Activated gamma-delta T cell treated with Interleukin-2 at 50 U/mL for 16 hours (primary cell): ENCODE measurements around the gene OR51B4.
"Not testable (repeated sequence)": the region's sequence is repeated elsewhere in the genome, so short reads cannot be mapped to it uniquely, and the experiment has no call there.

ENCODE experiments used
- DNase-seq: peaks from one replicate; pipeline ENCODE4 v3.0.0-alpha.2; 2020

The OR51B4 gene

DNA sequence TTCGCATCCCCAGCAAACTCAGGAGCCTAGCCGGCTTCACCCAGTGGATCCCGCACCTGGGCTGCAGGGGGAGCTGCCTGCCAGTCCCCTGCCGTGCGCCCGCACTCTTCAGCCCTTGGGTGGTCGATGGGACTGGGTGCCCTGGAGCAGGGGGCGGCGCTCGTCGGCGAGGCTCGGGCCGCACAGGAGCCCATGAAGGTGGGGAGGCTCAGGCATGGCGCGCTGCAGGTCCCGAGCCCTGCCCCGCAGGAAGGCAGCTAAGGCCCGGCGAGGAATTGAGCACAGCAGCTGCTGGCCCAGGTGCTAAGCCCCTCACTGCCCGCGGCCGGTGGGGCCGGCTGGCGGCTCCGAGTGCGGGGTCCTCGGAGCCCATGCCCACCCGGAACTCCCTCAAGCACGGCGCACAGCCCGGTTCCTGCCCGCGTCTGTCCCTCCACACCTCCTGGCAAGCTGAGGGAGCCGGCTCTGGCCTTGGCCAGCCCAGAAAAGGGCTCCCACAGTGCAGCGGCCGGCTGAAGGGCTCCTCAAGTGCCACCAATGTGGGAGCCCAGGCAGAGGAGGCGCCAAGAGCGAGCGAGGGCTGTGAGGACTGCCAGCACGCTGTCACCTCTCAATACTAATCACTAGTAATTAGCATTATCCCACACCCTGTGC is 7.3 kb downstream of the OR51B4 start:
- DNase-seq, result not testable (repeated sequence)

- no peak for DNase-seq
Observed at GRCh38 chr11:5293028-5293427, 8.7 kb downstream of the OR51B4 start.

DNA sequence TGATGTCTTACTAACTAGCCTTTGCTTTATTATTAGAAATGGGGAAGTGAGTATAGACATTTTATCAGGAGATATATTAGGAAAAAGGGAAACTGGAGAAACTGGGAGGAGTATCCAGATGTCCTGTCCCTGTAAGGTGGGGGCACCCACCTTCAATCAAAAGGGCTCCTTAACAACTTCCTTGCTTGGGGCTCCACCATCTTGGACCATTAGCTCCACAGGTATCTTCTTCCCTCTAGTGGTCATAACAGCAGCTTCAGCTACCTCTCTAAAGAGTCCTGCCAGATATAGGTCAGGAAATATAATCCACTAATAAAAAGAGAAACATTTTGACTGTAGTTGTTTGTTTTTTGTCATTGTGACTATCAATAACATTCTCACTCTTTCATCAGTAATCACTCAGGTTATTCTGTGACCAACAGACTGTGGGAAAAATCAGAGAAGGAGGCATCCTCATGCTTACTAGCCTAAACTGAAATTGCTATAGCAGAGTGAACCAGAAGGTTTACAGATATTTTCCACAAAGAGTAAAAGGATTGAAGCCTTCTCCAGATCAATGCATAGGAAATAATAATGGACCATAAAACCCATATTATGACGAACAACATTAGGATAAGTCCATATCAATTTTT is 10.4 kb downstream of the OR51B4 start:
- DNase-seq, result no peak

DNA sequence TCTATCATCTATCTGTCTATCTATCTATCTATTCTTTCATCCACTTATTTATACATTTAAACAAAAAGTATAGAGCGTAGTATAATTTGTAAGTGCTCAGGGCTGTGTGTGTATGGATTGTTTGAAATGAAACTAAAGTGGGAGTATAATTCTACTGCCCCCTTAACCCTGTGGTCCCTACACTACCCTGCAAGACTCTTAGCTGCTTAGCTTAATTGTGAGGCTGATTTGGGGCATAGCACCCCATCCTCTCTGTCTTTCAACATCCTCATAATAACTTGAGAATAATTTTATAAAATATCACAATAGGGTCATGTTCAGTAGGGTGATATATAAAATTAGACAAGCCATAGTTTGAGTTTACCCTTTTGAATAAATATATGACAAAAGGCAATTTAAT is 11.6 kb downstream of the OR51B4 start:
- no peak for DNase-seq

GRCh38 chr11:5289696-5290095 is 12.1 kb downstream of the OR51B4 start:
- no peak for DNase-seq

- DNase-seq, result no peak
Observed at GRCh38 chr11:5288906-5289550, 12.7 kb downstream of the OR51B4 start.

DNA sequence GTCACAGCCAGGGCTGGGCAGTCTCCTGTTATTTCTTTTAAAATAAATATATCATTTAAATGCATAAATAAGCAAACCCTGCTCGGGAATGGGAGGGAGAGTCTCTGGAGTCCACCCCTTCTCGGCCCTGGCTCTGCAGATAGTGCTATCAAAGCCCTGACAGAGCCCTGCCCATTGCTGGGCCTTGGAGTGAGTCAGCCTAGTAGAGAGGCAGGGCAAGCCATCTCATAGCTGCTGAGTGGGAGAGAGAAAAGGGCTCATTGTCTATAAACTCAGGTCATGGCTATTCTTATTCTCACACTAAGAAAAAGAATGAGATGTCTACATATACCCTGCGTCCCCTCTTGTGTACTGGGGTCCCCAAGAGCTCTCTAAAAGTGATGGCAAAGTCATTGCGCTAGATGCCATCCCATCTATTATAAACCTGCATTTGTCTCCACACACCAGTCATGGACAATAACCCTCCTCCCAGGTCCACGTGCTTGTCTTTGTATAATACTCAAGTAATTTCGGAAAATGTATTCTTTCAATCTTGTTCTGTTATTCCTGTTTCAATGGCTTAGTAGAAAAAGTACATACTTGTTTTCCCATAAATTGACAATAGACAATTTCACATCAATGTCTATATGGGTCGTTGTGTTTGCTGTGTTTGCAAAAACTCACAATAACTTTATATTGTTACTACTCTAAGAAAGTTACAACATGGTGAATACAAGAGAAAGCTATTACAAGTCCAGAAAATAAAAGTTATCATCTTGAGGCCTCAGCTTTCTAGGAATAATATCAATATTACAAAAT is 13.4 kb downstream of the OR51B4 start:
- no peak for DNase-seq

GRCh38 chr11:5286901-5287300 is 14.8 kb downstream of the OR51B4 start:
- DNase-seq, result no peak

DNA sequence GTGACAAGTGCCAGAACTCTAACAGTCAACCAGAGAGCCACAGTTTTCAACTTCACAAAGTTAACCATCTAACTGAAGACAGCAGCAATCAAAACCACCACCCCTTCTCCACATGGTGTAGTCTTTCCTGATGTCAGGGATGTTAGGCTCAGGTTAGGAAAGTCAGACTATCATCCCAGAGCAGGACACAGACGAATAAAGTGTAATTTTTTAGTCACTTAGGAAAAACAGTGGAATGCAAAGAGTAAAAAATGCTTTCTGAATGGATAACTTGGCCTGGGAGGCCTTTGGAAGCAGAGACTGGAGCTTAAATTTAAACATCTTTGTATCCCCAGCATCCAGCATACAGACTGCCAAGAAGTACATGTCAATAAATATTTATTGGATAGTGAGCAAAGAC is 15.4 kb downstream of the OR51B4 start:
- DNase-seq, result no peak

DNA sequence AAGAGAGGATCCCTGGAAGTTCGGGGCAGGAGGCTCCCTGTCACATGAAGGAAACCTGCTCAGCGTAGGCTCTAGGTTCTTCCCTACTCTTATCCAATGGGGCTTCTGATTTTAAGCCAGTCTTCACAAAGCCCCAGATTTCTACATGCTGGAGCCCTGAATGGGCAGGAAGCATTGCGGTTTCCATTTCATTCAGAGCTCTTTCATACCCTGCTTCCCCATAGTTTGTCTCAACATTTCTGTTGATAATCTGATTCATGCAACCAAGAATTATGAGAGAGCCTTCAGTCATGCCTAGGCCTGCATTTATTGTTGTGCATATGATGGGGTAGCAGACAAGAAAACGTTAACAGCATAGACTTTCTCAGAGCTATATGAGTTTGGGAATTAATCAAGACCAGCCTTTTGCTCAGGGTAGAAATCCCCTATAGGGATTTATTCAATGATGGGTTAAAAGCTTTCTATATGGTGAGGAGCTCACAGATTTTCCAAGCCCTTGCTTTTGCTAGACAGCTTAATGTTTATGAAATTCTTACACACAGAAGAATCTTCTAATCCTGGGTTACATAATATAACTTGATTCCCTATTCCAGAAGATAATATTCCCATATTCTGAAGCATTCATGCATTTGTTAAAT is 15.9 kb downstream of the OR51B4 start:
- no peak for DNase-seq

DNA sequence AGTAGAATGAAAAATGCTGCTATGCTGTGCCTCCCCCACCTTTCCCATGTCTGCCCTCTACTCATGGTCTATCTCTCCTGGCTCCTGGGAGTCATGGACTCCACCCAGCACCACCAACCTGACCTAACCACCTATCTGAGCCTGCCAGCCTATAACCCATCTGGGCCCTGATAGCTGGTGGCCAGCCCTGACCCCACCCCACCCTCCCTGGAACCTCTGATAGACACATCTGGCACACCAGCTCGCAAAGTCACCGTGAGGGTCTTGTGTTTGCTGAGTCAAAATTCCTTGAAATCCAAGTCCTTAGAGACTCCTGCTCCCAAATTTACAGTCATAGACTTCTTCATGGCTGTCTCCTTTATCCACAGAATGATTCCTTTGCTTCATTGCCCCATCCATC is 17.1 kb downstream of the OR51B4 start:
- DNase-seq, result no peak

- no peak for DNase-seq
Observed at GRCh38 chr11:5283882-5284281, 17.9 kb downstream of the OR51B4 start.

DNA sequence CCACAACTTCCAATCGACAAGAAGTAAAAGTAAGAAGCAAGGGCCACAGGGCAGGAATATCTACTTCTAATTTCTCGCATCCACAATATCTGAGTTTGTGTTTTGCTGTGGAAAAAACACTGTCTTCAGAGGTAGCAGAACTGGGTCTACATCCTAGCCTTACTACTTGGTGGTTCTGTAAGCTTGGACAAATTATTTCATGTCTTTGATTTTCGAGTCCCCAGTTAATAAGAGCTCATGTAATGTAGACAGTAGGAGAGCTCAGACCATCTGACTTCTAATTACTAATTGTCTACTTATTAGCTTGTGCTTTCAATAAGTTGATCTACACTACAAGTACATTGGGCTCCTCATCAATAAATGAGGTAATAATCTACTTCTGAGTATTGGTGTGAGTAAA is 18.7 kb downstream of the OR51B4 start:
- DNase-seq, result no peak

- no peak for DNase-seq
Observed at GRCh38 chr11:5282628-5283027, 19.1 kb downstream of the OR51B4 start.

DNA sequence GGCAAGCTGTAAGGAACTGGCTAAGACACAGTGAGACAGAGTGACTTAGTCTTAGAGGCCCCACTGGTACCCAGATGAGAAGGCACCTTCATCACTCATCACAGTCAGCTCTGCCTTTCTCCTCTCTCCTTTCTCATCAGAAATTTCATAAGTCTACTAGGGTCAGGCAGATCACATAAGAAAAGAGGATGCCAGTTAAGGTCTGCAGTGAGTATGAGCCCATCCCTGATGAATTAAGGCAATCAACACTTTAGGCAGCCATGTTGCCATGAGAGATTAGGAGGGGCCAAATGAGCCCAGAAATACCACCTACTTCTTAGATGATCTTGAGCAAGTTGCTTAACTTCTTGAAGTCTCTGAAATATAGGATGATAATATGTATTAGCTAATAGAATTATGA is 20.1 kb downstream of the OR51B4 start:
- no peak for DNase-seq

- no peak for DNase-seq
Observed at GRCh38 chr11:5280582-5281102, 21.1 kb downstream of the OR51B4 start.

DNA sequence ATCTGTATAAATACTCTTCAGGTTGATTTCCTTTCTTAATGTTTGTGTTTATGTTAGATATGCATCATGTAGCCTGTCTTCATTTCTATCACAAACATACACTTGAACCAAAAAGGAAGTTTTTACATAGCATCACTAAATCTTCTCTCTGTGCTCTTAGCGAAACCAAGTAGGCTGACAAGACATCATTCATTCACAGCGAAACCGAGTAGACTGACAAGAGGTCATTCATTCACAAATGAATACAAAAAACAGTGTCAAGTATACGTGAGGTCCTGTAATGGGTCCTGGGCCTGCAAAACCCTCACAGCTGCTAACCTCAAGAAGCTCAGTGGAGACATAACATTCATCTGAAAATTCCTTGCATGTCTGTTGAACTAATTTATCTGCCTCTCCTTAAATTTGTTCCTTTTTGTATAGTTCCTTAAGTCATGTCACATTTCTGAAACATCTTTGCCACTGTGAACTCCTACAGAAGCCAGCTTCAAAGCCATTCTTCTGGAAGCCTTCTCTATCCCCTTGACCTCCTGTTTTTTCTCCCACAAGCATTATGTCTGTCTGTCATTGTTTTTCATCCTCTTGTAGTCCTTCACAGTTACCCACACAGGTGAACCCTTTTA is 22.2 kb downstream of the OR51B4 start:
- no peak for DNase-seq

DNA sequence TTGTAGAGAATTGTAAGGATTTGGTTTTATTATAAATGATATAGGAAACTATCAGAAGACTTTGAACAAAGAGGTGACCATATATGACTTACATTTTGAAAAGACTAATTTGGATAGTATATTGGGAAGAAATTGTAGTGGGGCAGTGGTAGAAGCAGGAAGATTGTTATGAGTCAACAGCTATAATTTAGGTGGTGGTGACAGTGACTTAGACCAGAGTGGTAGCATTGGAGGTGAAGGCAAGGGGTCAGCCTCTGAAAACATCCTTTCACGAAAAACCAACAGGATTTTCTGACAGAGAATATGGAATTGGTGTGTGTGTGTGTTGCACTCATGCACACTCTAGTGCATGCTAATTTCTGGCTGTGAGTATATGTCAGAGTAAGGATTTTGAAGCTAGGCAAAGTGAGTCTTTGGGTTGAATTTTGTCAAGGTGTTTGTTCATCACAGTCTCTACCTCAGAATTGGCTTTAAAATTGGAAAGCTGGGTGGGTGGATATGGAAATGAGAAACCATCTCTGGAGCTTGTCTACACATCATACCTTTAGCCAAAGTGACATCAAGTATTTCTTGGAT is 23.9 kb downstream of the OR51B4 start:
- no peak for DNase-seq

GRCh38 chr11:5276697-5277096 is 25.0 kb downstream of the OR51B4 start:
- DNase-seq, result no peak

- DNase-seq, result no peak
Observed at GRCh38 chr11:5275369-5276110, 26.2 kb downstream of the OR51B4 start.

GRCh38 chr11:5274395-5274794 is 27.4 kb downstream of the OR51B4 start:
- no peak for DNase-seq
